ENCODE data around the gene PTPRM.

DNA sequence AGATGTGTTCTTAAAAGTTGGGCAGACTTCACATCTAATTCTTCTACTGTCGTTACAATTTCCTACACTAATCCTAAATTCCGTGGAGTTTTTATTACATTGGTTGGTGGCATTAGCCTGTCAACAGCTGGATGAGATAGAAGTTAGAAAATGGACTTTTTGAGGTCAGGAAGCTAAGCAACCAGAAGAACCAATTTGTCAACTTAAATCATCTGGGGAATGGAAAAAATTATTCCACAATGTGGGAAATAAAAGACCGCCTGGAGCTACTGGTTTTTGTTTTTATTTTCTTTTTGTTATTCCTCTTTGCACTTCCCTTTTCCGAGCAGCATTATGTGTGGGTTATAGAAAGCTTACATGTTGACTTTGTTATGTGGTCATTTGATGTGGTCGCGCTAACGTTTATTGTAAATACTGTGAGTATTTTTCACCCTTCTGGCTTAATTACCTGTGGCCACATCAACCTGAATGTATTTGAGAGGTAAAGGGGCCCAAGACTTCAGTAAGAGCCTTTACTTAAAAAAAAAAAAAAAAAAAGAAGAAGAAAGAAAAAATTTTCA lies 75.3 kb downstream of the PTPRM start:
- TF ChIP-seq CTCF (IDR thresholded peaks at IDR 0.05) (no peak), EZH2 (IDR thresholded peaks at IDR 0.05) (no peak)

Measured in neural progenitor cell (in vitro differentiated cells).